ENCODE data around the gene CST4. TPM values are rescaled to one million over a fixed set of nuclear protein-coding genes. Genes with fewer than 3 reads are reported as not detected.

The CST4 gene
- total and polyA plus RNA-seq, 7 experiments from 2014 or later = not detected

DNA sequence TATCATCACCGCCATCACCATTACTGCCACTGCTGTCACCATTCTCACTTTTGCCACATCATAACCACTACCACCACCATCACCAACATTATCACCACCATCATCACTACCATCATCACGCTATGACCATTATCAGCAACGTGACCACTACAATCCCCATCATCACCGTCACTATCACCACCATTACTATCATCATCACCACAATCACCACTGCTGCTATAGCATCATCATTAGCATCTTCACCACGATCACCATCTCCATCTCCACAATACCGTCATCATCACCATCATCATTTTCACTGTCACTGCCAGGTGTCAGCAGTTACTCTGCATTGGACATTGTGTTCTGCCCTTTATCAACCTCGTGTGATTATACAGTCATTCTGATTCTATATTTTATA, 19.0 kb downstream of the CST4 start:
- H3K9me3 Mint-ChIP-seq = peaks cover 0 to 5% (median 0%) of the 10 kb centered on the region in 11 donors
- Histone ChIP-seq H3K27ac (ENCODE audit: low read depth, low read length) (no peak overlapping the region), H3K9me3 (ENCODE audit: control insufficient read depth in 2 of 3, low read length in 3 of 3) (no peaks in the 10 kb centered on the region), H3K4me3 (ENCODE audit: low read length) (no peak overlapping the region), H3K36me3 (ENCODE audit: control insufficient read depth in 2 of 3, insufficient read depth in 3 of 3, low read length in 3 of 3) (no peaks in the 10 kb centered on the region), H3K4me1 (ENCODE audit: control insufficient read depth in 2 of 2, insufficient read depth in 2 of 2, low read length in 2 of 2) (peaks cover 0 to 4% of the 10 kb centered on the region in 2 donors), H3K27me3 (ENCODE audit: control insufficient read depth in 2 of 2, insufficient read depth in 2 of 2, low read length in 2 of 2) (no peaks in the 10 kb centered on the region)
- H3K27me3 Mint-ChIP-seq = no peaks in the 10 kb centered on the region
- ChIA-PET CTCF (no interaction called here), POLR2A (no interaction called here)
- no peak overlapping the region for H3K27ac Mint-ChIP-seq
- ATAC-seq (no peak), DNase-seq (no peak)
- intact Hi-C loops (cut with micrococcal nuclease) = loop anchor here in 1 of 2 donors (5.0 kb wide), 1 partner anchor 1247 kb away; no protein-coding TSS in a partner anchor
- no peaks in the 10 kb centered on the region for H3K36me3 Mint-ChIP-seq
- no peaks in the 10 kb centered on the region for H3K4me1 Mint-ChIP-seq
- H3K4me3 Mint-ChIP-seq = no peak overlapping the region

DNA sequence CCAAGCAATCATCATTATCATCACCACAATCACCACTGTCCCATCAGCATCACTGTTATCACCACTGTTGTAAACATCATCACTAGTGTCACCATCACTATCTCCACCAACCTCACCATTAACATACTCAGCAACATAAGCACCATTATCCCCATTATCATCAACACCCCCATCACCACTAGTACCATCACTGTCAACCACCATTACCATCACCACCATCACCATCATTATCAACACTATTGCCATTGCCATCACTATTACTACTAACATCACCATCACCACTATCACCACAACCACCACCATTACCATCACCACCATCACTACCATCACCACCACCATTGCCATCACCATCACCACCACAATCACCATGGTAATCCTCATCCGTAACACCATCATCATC, 19.5 kb downstream of the CST4 start:
- no peak for ATAC-seq
- Histone ChIP-seq H3K36me3 (ENCODE audit: control insufficient read depth in 2 of 3, insufficient read depth in 3 of 3, low read length in 3 of 3) (no peaks in the 10 kb centered on the region), H3K27me3 (ENCODE audit: control insufficient read depth in 2 of 2, insufficient read depth in 2 of 2, low read length in 2 of 2) (no peaks in the 10 kb centered on the region), H3K4me3 (ENCODE audit: low read length) (no peak overlapping the region), H3K4me1 (ENCODE audit: control insufficient read depth in 2 of 2, insufficient read depth in 2 of 2, low read length in 2 of 2) (no peaks in the 10 kb centered on the region), H3K27ac (ENCODE audit: low read depth, low read length) (no peak overlapping the region), H3K9me3 (ENCODE audit: control insufficient read depth in 2 of 3, low read length in 3 of 3) (no peaks in the 10 kb centered on the region)
- H3K27ac Mint-ChIP-seq = no peak overlapping the region
- no peak overlapping the region for H3K4me3 Mint-ChIP-seq
- H3K4me1 Mint-ChIP-seq = no peaks in the 10 kb centered on the region
- DNase-seq = no peak
- H3K27me3 Mint-ChIP-seq = no peaks in the 10 kb centered on the region
- no peaks in the 10 kb centered on the region for H3K36me3 Mint-ChIP-seq
- intact Hi-C loops (cut with micrococcal nuclease) = loop anchor here in 1 of 2 donors (5.0 kb wide), 1 partner anchor 1248 kb away; no protein-coding TSS in a partner anchor
- ChIA-PET POLR2A (no interaction called here), CTCF (no interaction called here)
- H3K9me3 Mint-ChIP-seq = peaks cover 0 to 5% (median 0%) of the 10 kb centered on the region in 11 donors

DNA sequence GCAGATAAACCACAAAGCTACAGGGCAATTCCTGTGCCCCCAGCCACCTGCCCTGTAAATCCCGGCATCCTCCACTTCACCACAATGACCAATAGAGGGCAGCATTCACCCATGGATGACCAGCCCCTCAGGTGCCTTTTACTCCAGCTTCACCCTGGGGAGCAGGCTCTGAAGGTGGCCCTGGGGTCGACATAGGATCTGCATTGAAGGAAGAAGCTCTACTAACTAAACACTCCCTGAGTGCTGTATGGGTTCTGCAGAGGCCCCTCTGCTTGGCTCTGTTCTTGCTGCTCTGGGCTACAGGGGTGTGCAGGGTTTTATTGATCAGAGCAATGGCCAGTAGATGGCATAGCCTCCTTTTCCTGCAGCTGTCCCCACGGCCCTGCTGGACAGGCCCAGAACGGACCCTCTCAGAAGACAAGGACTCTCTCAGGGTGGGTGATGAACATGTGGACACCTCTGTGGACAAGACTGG, 20.3 kb downstream of the CST4 start:
- DNase-seq (peak in 6 of 9 donors; percentile 9 to 29 (median 22)), ATAC-seq (peak; percentile 73)
- no peaks in the 10 kb centered on the region for H3K4me1 Mint-ChIP-seq
- no peaks in the 10 kb centered on the region for H3K27me3 Mint-ChIP-seq
- H3K4me1 ChIP-seq (ENCODE audit: control insufficient read depth in 2 of 2, insufficient read depth in 2 of 2, low read length in 2 of 2) = no peaks in the 10 kb centered on the region
- no peaks in the 10 kb centered on the region for H3K36me3 ChIP-seq (ENCODE audit: control insufficient read depth in 2 of 3, insufficient read depth in 3 of 3, low read length in 3 of 3)
- H3K36me3 Mint-ChIP-seq = no peaks in the 10 kb centered on the region
- ChIA-PET CTCF (no interaction called here), POLR2A (no interaction called here)
- H3K4me3 ChIP-seq (ENCODE audit: low read length) = no peak overlapping the region
- H3K4me3 Mint-ChIP-seq = no peak overlapping the region
- H3K27ac Mint-ChIP-seq = no peak overlapping the region
- intact Hi-C loops (cut with micrococcal nuclease) = loop anchor here in 1 of 2 donors (5.0 kb wide), 1 partner anchor 1249 kb away; no protein-coding TSS in a partner anchor
- no peaks in the 10 kb centered on the region for H3K9me3 ChIP-seq (ENCODE audit: control insufficient read depth in 2 of 3, low read length in 3 of 3)
- H3K27ac ChIP-seq (ENCODE audit: low read depth, low read length) = no peak overlapping the region
- no peaks in the 10 kb centered on the region for H3K27me3 ChIP-seq (ENCODE audit: control insufficient read depth in 2 of 2, insufficient read depth in 2 of 2, low read length in 2 of 2)
- peaks cover 0 to 4% (median 0%) of the 10 kb centered on the region in 11 donors for H3K9me3 Mint-ChIP-seq

DNA sequence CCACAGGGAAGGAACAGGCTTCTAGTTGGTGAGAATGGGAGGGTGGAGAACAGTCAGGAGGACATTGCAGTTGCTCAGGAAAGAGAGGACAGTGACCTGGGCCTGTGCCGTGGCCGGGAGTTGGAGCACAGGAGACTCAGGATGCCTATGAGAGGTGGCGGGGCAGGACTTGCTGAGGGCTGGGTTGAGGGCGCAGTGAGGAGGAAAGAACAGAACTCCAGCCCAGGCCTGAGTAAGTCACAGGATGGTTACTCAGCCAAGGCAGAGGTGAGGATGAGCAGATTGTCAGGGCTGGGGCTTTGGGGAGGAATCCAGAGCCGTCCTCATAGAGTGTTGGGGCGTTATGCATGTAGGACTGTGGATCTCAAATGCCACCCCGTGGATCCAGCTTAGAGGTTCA, 21.2 kb downstream of the CST4 start:
- Mint-ChIP-seq H3K4me1 (no peaks in the 10 kb centered on the region), H3K27ac (no peak overlapping the region), H3K36me3 (no peaks in the 10 kb centered on the region), H3K27me3 (no peaks in the 10 kb centered on the region), H3K4me3 (no peak overlapping the region), H3K9me3 (no peaks in the 10 kb centered on the region)
- Histone ChIP-seq H3K4me1 (ENCODE audit: control insufficient read depth in 2 of 2, insufficient read depth in 2 of 2, low read length in 2 of 2) (no peaks in the 10 kb centered on the region), H3K4me3 (ENCODE audit: low read length) (no peak overlapping the region), H3K27ac (ENCODE audit: low read depth, low read length) (no peak overlapping the region), H3K27me3 (ENCODE audit: control insufficient read depth in 2 of 2, insufficient read depth in 2 of 2, low read length in 2 of 2) (no peaks in the 10 kb centered on the region), H3K9me3 (ENCODE audit: control insufficient read depth in 2 of 3, low read length in 3 of 3) (no peaks in the 10 kb centered on the region), H3K36me3 (ENCODE audit: control insufficient read depth in 2 of 3, insufficient read depth in 3 of 3, low read length in 3 of 3) (no peaks in the 10 kb centered on the region)
- CTCF ChIA-PET = no interaction called here
- POLR2A ChIA-PET = no interaction called here
- intact Hi-C loops (cut with micrococcal nuclease) = loop anchor here in 1 of 2 donors (5.0 kb wide), 1 partner anchor 1250 kb away; no protein-coding TSS in a partner anchor
- ATAC-seq (no peak), DNase-seq (no peak)

DNA sequence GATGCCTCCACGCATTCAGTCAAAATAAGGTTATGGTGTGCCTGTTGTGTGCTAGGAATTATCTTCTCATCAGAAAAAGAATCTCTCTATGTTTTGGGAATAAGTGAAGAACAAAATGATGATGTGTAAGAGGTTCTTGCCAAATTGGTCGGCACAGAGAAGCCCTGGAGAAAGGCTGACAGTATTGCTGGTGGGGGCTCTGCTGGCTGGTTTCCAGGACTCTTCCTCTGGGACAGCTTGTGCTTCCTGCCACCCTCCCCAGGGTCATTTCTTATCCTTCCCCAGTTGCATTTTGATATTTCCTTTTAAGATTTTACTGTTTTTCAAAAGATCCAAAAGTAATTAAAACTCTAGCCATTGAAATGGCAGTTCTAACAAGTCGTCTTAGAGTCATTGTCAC, 22.1 kb downstream of the CST4 start:
- no peaks in the 10 kb centered on the region for H3K27me3 ChIP-seq (ENCODE audit: control insufficient read depth in 2 of 2, insufficient read depth in 2 of 2, low read length in 2 of 2)
- no peak for ATAC-seq
- Mint-ChIP-seq H3K4me1 (no peaks in the 10 kb centered on the region), H3K27me3 (no peaks in the 10 kb centered on the region), H3K4me3 (no peak overlapping the region), H3K27ac (no peak overlapping the region), H3K36me3 (no peaks in the 10 kb centered on the region), H3K9me3 (no peaks in the 10 kb centered on the region)
- no peaks in the 10 kb centered on the region for H3K36me3 ChIP-seq (ENCODE audit: control insufficient read depth in 2 of 3, insufficient read depth in 3 of 3, low read length in 3 of 3)
- DNase-seq = no peak
- no peak overlapping the region for H3K27ac ChIP-seq (ENCODE audit: low read depth, low read length)
- ChIA-PET CTCF (no interaction called here), POLR2A (no interaction called here)
- H3K4me1 ChIP-seq (ENCODE audit: control insufficient read depth in 2 of 2, insufficient read depth in 2 of 2, low read length in 2 of 2) = no peaks in the 10 kb centered on the region
- no peak overlapping the region for H3K4me3 ChIP-seq (ENCODE audit: low read length)
- no peaks in the 10 kb centered on the region for H3K9me3 ChIP-seq (ENCODE audit: control insufficient read depth in 2 of 3, low read length in 3 of 3)
- intact Hi-C loops (cut with micrococcal nuclease) = loop anchor here in 1 of 2 donors (5.0 kb wide), 1 partner anchor 1251 kb away; no protein-coding TSS in a partner anchor

DNA sequence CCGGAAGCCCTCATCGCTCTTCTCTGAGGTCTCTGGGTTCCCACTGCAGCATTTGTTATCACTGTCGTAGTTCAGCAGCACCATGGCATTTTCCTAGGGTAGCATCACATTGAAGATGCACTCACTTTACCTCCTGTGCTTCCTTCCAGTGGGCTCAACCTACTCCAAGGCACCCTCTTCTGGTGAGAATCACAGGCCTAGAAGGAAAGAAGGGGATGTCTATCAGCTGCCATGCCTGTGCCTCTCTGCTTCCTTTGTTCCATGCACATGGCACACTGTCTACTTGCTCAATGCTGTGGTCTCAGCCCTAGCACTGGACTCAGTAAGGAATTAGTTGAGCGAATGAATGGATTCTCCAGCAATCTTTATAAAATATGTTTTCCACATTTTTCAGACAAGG, 22.6 kb downstream of the CST4 start:
- ATAC-seq (no peak), DNase-seq (no peak)
- Mint-ChIP-seq H3K27ac (no peak overlapping the region), H3K27me3 (no peaks in the 10 kb centered on the region), H3K36me3 (no peaks in the 10 kb centered on the region), H3K4me1 (no peaks in the 10 kb centered on the region), H3K9me3 (no peaks in the 10 kb centered on the region), H3K4me3 (no peak overlapping the region)
- Histone ChIP-seq H3K27ac (ENCODE audit: low read depth, low read length) (no peak overlapping the region), H3K4me3 (ENCODE audit: low read length) (no peak overlapping the region), H3K36me3 (ENCODE audit: control insufficient read depth in 2 of 3, insufficient read depth in 3 of 3, low read length in 3 of 3) (no peaks in the 10 kb centered on the region), H3K9me3 (ENCODE audit: control insufficient read depth in 2 of 3, low read length in 3 of 3) (no peaks in the 10 kb centered on the region), H3K4me1 (ENCODE audit: control insufficient read depth in 2 of 2, insufficient read depth in 2 of 2, low read length in 2 of 2) (no peaks in the 10 kb centered on the region), H3K27me3 (ENCODE audit: control insufficient read depth in 2 of 2, insufficient read depth in 2 of 2, low read length in 2 of 2) (no peaks in the 10 kb centered on the region)
- ChIA-PET POLR2A (no interaction called here), CTCF (no interaction called here)
- intact Hi-C loops (cut with micrococcal nuclease) = loop anchor here in 1 of 2 donors (5.0 kb wide), 1 partner anchor 1251 kb away; no protein-coding TSS in a partner anchor

DNA sequence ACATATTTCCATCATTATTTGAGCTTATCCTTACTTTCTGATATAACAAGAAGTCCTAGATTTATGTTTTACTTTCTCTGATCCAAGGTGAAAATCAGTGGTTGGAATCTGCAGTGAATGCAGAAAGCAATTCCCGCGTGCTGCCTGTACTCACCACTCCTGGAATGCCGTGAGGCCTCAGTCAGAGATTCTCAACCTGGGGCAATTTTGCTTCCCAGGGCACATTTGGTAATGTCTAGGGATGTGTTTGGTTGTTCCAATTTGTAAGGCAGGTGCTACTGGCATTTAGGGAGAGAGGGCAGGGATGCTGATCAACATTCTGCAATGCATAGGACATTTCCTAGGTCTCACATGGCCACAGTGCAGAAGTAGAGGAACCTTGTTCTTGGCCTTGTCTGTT, 23.9 kb downstream of the CST4 start:
- intact Hi-C loops (cut with micrococcal nuclease) = loop anchor here in 1 of 2 donors (5.0 kb wide), 1 partner anchor 1252 kb away; no protein-coding TSS in a partner anchor
- Mint-ChIP-seq H3K9me3 (no peaks in the 10 kb centered on the region), H3K27me3 (no peaks in the 10 kb centered on the region), H3K36me3 (no peaks in the 10 kb centered on the region), H3K27ac (no peak overlapping the region), H3K4me3 (no peak overlapping the region), H3K4me1 (no peaks in the 10 kb centered on the region)
- H3K4me1 ChIP-seq (ENCODE audit: control insufficient read depth in 2 of 2, insufficient read depth in 2 of 2, low read length in 2 of 2) = no peaks in the 10 kb centered on the region
- ATAC-seq (no peak), DNase-seq (no peak)
- no peaks in the 10 kb centered on the region for H3K9me3 ChIP-seq (ENCODE audit: control insufficient read depth in 2 of 3, low read length in 3 of 3)
- H3K36me3 ChIP-seq (ENCODE audit: control insufficient read depth in 2 of 3, insufficient read depth in 3 of 3, low read length in 3 of 3) = no peaks in the 10 kb centered on the region
- no peaks in the 10 kb centered on the region for H3K27me3 ChIP-seq (ENCODE audit: control insufficient read depth in 2 of 2, insufficient read depth in 2 of 2, low read length in 2 of 2)
- POLR2A ChIA-PET = no interaction called here
- H3K4me3 ChIP-seq (ENCODE audit: low read length) = no peak overlapping the region
- CTCF ChIA-PET = no interaction called here
- no peak overlapping the region for H3K27ac ChIP-seq (ENCODE audit: low read depth, low read length)
